Neutrophil (primary cell): ENCODE measurements around the gene CLDN25.
"Not testable (repeated sequence)": the region's sequence is repeated elsewhere in the genome, so short reads cannot be mapped to it uniquely, and the experiment has no call there.

Experiments used
- H3K27ac ChIP-seq: fragments of 200-600 bp; sonication (generic); 2 replicates; pipeline ENCODE4 v1.5.1; 2016; ENCODE audit warnings: mild to moderate bottlenecking, moderate library complexity
- H3K27me3 ChIP-seq: fragments of 200-600 bp; sonication (generic); 2 replicates; pipeline ENCODE4 v1.6.0; 2016; ENCODE audit warnings: mild to moderate bottlenecking
- H3K36me3 ChIP-seq: fragments of 200-600 bp; sonication (generic); 2 replicates; pipeline ENCODE4 v1.5.1; 2017
- H3K4me1 ChIP-seq, 2 experiments: fragments of 200-600 bp in 1 of 2; sonication (generic) in 1 of 2; 1 replicate in 1 of 2; 2 replicates in 1 of 2; pipeline versions ENCODE4 v1.5.1 to v1.6.1; 2013 to 2016; ENCODE audit warnings: low read depth in 1 of 2, low read length in 1 of 2, mild to moderate bottlenecking in 1 of 2, moderate library complexity in 1 of 2; ENCODE audit not compliant: control insufficient read depth in 1 of 2, insufficient read depth in 1 of 2
- H3K4me3 ChIP-seq, 2 experiments: fragments of 200-600 bp in 1 of 2; sonication (generic) in 1 of 2; 1 replicate in 1 of 2; 2 replicates in 1 of 2; pipeline ENCODE4 v1.5.1; 2013 to 2016; ENCODE audit warnings: low read depth in 1 of 2, low read length in 1 of 2, mild to moderate bottlenecking in 1 of 2, moderate library complexity in 1 of 2
- H3K9me3 ChIP-seq: fragments of 200-600 bp; sonication (generic); 2 replicates; pipeline ENCODE4 v1.5.1; 2016
- TF ChIP-seq, protein P1 (sequence below): fragments of 200-600 bp; sonication (generic); IDR thresholded peaks from 2 replicates; pipeline ENCODE4 v1.5.1; 2016; ENCODE audit warnings: antibody characterized with exemption

Gene CLDN25

DNA sequence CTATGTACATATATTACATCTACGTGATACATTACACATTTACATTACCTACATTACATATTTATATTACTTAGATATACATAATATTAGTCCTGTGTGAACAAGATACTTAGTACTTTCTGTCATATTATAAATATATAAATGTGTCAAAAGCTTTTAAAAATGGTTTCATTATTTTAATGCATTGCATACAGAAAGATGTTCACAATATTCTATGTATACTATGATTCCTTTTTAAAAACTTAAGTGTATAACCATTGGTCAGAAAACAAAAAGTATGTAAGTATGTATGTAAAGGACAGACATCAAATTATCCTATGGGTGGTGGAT, 5.5 kb upstream of the CLDN25 start:
- no peaks in the 10 kb centered on the region for H3K9me3 ChIP-seq
- no peaks in the 10 kb centered on the region for H3K36me3 ChIP-seq
- peak overlapping the region; percentile 68 to 78 for H3K4me3 ChIP-seq
- peaks cover 11 to 19% of the 10 kb centered on the region in 2 experiments for H3K4me1 ChIP-seq
- TF ChIP-seq, protein P1, sequence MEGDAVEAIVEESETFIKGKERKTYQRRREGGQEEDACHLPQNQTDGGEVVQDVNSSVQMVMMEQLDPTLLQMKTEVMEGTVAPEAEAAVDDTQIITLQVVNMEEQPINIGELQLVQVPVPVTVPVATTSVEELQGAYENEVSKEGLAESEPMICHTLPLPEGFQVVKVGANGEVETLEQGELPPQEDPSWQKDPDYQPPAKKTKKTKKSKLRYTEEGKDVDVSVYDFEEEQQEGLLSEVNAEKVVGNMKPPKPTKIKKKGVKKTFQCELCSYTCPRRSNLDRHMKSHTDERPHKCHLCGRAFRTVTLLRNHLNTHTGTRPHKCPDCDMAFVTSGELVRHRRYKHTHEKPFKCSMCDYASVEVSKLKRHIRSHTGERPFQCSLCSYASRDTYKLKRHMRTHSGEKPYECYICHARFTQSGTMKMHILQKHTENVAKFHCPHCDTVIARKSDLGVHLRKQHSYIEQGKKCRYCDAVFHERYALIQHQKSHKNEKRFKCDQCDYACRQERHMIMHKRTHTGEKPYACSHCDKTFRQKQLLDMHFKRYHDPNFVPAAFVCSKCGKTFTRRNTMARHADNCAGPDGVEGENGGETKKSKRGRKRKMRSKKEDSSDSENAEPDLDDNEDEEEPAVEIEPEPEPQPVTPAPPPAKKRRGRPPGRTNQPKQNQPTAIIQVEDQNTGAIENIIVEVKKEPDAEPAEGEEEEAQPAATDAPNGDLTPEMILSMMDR = no peak
- H3K27me3 ChIP-seq = peaks cover 45% of the 10 kb centered on the region
- peak overlapping the region; percentile 62 for H3K27ac ChIP-seq

DNA sequence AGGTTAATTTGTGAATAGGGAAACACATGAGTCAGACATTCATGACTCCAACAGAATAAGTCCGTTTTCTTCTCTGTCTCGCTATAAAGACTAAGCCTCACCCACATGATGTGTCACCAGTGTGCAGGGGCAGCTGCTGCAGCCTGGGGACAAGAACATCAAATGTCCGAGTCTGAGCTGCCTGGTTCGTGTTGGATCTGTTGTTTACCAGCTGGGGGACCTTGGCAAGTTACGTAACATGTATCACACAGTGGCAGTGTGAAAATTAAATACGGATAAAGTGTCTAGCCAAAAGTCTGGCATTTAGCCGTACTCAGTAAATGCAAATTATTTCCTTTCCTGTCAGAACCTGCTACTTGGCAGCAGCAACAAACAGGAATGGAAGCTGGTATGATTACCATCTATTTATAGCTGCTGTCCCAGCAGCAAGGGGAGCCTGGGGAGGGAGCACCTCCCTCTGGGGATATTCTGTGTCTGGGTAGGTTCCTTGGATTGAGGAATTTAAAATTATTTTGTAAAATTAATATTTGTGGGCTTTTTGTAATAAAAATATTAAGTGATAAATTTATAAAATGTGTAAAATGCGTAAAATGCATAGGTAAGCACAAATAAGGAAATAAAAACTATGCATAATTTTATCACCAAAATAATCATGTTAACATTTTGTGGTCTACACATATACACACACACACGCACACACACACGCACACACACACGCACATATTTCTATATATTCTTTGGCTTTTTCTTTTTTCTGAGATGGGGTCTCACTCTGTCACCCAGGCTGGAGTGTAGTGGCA, 1.3 kb upstream of the CLDN25 start:
- no peaks in the 10 kb centered on the region for H3K9me3 ChIP-seq
- H3K4me1 ChIP-seq = peaks cover 4 to 7% of the 10 kb centered on the region in 2 experiments
- no peak overlapping the region for H3K4me3 ChIP-seq
- H3K36me3 ChIP-seq = no peaks in the 10 kb centered on the region
- H3K27ac ChIP-seq = no peak overlapping the region
- peaks cover 81% of the 10 kb centered on the region for H3K27me3 ChIP-seq
- TF ChIP-seq, protein P1 = no peak

DNA sequence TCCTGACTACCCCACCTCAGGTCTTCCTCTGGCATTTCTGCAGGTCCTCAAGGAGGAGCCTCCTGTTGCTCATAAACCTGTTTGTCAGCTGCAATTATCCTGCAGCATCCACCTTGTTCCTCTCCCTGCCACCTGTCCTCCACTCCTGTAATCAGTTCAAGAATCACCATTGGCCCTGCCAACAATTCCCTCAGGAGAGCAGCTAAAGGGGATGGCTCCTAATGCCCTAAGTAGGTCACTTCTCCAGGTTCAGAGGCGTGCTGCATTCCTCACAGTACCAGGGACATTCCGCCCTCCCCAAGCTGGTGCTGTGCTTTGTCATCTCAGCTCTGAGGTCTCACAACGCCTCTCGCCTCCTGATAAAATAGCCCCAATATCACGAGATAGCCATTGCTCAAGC, 2.1 kb downstream of the CLDN25 start:
- Histone ChIP-seq H3K27me3 (peaks cover 83% of the 10 kb centered on the region), H3K27ac (no peak overlapping the region), H3K36me3 (no peaks in the 10 kb centered on the region), H3K4me3 (no peak overlapping the region), H3K9me3 (no peaks in the 10 kb centered on the region), H3K4me1 (no peaks in the 10 kb centered on the region)
- TF ChIP-seq, protein P1 = no peak

DNA sequence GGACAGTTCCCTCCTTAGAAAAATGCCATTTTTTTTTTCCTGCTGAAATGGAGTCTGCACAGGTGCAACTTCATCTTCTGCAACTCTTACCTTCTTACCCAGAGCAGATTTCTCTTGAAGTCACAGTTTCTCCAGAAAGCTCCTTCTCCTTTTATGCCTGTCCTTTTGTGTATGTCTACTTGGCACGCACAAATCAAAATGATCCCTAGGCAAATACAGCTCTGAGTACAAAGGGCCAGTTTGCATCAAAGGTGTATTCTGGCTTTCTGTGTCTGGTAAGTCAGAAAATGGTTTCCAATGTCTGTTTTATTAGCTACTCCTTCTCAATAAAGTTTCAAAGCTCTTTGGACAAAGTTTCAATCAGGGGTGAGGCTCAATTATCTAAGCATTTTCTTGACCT, 2.5 kb downstream of the CLDN25 start:
- TF ChIP-seq, protein P1 = no peak
- H3K36me3 ChIP-seq = no peaks in the 10 kb centered on the region

DNA sequence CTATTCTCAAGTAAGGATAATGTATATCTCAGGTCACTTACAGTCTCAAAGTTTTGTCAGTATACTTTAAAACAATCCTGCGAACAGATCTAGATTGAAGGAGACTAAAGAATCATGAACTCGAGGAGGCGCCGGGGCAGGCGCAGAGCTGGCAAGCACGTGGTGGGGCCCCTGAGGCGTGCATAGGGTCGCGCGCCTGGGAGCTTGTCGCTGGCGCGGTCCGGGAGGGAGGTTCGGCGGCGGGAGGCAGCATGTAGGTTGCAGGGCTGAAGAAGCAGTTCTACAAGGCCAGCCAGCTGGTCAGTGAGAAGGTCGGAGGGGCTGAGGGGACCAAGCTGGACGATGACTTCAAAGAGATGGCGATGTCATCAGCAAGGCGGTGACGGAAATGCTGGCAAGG, 9.4 kb downstream of the CLDN25 start:
- H3K9me3 ChIP-seq, H3K4me3 ChIP-seq, H3K4me1 ChIP-seq, H3K36me3 ChIP-seq, H3K27ac ChIP-seq: not testable (repeated sequence)
- peaks cover 56% of the 10 kb centered on the region for H3K27me3 ChIP-seq

More for the DNA sequence above, 2.5 kb downstream of the CLDN25 start:
- no peak overlapping the region for H3K27ac ChIP-seq
- no peaks in the 10 kb centered on the region for H3K4me1 ChIP-seq
- H3K4me3 ChIP-seq = no peak overlapping the region
- no peaks in the 10 kb centered on the region for H3K9me3 ChIP-seq
- peaks cover 79% of the 10 kb centered on the region for H3K27me3 ChIP-seq

DNA sequence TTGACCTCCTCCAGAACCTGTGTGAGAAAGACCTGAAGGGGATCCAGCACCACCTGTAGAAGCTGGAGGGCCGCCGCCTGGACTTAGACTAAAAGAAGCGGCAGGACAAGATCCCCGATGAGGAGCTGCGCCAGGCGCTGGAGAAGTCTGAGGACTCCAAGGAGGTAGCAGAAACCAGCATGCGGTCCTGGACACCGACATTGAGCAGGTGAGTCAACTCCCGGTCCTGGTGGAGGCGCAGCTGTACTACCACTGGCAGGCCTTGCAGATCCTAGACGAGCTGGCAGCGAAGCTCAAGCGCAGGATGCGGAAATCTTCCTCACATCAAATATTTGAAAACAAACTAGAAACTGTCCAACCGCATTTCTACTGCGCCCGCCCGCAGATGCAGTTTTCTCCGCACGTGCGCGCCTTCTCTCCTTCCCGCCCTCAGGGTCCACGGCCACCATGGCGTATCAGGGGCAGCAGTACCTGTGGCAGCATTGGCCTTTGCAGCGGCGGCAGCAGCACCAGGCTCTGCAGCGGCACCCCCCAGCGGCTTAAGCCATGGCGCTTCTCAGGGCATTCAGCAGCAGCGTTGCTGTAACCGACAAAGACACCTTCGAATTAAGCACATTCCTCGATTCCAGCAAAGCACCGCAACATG, 10.2 kb downstream of the CLDN25 start:
- Histone ChIP-seq H3K4me3 (no peak overlapping the region), H3K9me3 (no peaks in the 10 kb centered on the region), H3K27me3 (peaks cover 48% of the 10 kb centered on the region), H3K27ac (no peak overlapping the region), H3K36me3 (no peaks in the 10 kb centered on the region), H3K4me1 (no peaks in the 10 kb centered on the region)
- TF ChIP-seq, protein P1 = no peak
